Loucy (cell line): ENCODE data around the gene HK1.

Source experiments
- H2AFZ ChIP-seq: fragments of 200-600 bp; sonication (generic); 2 replicates; pipeline ENCODE4 v1.6.0; 2016; ENCODE audit warnings: antibody characterized with exemption, mild to moderate bottlenecking, low read length, moderate library complexity
- H3F3A ChIP-seq: fragments of 200-600 bp; 2 replicates; pipeline ENCODE4 v1.6.0; 2016; ENCODE audit warnings: antibody characterized with exemption, low read depth, mild to moderate bottlenecking
- H3K27me3 ChIP-seq: fragments of 200-600 bp; sonication (generic); 2 replicates; pipeline ENCODE4 v1.6.1; 2014; ENCODE audit warnings: low read length, mild to moderate bottlenecking; ENCODE audit not compliant: insufficient read depth, poor library complexity, severe bottlenecking
- H3K36me3 ChIP-seq: fragments of 200-600 bp; sonication (generic); 2 replicates; pipeline ENCODE4 v1.6.1; 2016; ENCODE audit warnings: low read length; ENCODE audit not compliant: insufficient read depth
- H3K4me1 ChIP-seq: fragments of 200-600 bp; sonication (generic); 2 replicates; pipeline ENCODE4 v1.5.1; 2014; ENCODE audit warnings: low read length, mild to moderate bottlenecking; ENCODE audit not compliant: insufficient read depth, poor library complexity, severe bottlenecking
- H3K4me2 ChIP-seq: fragments of 200-600 bp; sonication (generic); 2 replicates; pipeline ENCODE4 v1.6.0; 2014; ENCODE audit warnings: antibody characterized with exemption, low read length, low read depth, mild to moderate bottlenecking; ENCODE audit not compliant: poor library complexity, severe bottlenecking
- H3K4me3 ChIP-seq: fragments of 200-600 bp; sonication (generic); 2 replicates; pipeline ENCODE4 v1.5.1; 2014; ENCODE audit warnings: low read length, mild to moderate bottlenecking, mixed read lengths; ENCODE audit not compliant: poor library complexity, severe bottlenecking
- H3K79me2 ChIP-seq: fragments of 200-600 bp; sonication (generic); 2 replicates; pipeline ENCODE4 v1.6.1; 2014; ENCODE audit warnings: low read length; ENCODE audit not compliant: insufficient read depth
- H3K9ac ChIP-seq: fragments of 200-600 bp; sonication (generic); 2 replicates; pipeline ENCODE4 v1.6.0; 2014; ENCODE audit warnings: mild to moderate bottlenecking, low read depth, low read length, moderate library complexity; ENCODE audit not compliant: poor library complexity, severe bottlenecking
- H3K9me2 ChIP-seq: fragments of 200-600 bp; sonication (generic); replicated peaks from 2 replicates; pipeline ENCODE4 v1.6.1; 2016; ENCODE audit warnings: low read depth, low read length, mixed read lengths
- H3K9me3 ChIP-seq: fragments of 200-600 bp; sonication (generic); 2 replicates; pipeline ENCODE4 v1.6.1; 2014; ENCODE audit warnings: mild to moderate bottlenecking, antibody characterized with exemption, low read length, low read depth; ENCODE audit not compliant: insufficient read depth
- H4K20me1 ChIP-seq: fragments of 200-600 bp; sonication (generic); 2 replicates; pipeline ENCODE4 v1.6.0; 2014; ENCODE audit warnings: antibody characterized with exemption, low read length, mild to moderate bottlenecking; ENCODE audit not compliant: insufficient read depth, poor library complexity, severe bottlenecking
- CTCF ChIP-seq: fragments of 200-600 bp; sonication (generic); conservative IDR thresholded peaks from 2 replicates; pipeline ENCODE4 v1.5.1; 2014; ENCODE audit warnings: mild to moderate bottlenecking, antibody characterized with exemption, low read length
- EZH2phosphoT487 ChIP-seq: fragments of 200-600 bp; IDR thresholded peaks from 2 replicates; pipeline ENCODE4 v1.6.1; 2018; ENCODE audit warnings: antibody characterized with exemption, mild to moderate bottlenecking, moderate library complexity, borderline replicate concordance

Gene HK1

GRCh38 chr10:69270990-69271389 lies 7.3 kb upstream of the HK1 start:
- TF ChIP-seq CTCF (no peak), EZH2phosphoT487 (no peak)
- Histone ChIP-seq H3K4me2 (no peak overlapping the region), H3K4me1 (no peaks in the 10 kb centered on the region), H3K27me3 (no peaks in the 10 kb centered on the region), H3K79me2 (no peaks in the 10 kb centered on the region), H3K36me3 (no peaks in the 10 kb centered on the region), H3K9me3 (no peaks in the 10 kb centered on the region), H3K9me2 (no peaks in the 10 kb centered on the region), H2AFZ (peak overlapping the region; percentile 44; the same call in 1 of the 2 replicates), H3K4me3 (no peak overlapping the region), H3K9ac (no peak overlapping the region), H3F3A (no peaks in the 10 kb centered on the region), H4K20me1 (no peaks in the 10 kb centered on the region)

GRCh38 chr10:69272624-69273023 lies 5.7 kb upstream of the HK1 start:
- no peaks in the 10 kb centered on the region for H4K20me1 ChIP-seq
- no peaks in the 10 kb centered on the region for H3K9me2 ChIP-seq
- 0 out of 2 replicates have a peak overlapping the region, but pooled peaks have one; percentile 19 for H2AFZ ChIP-seq

GRCh38 chr10:69275444-69275843 lies 2.9 kb upstream of the HK1 start:
- H3K9ac ChIP-seq = no peak overlapping the region
- no peak overlapping the region for H3K4me2 ChIP-seq
- no peaks in the 10 kb centered on the region for H3K36me3 ChIP-seq
- TF ChIP-seq EZH2phosphoT487 (no peak), CTCF (no peak)
- H3K4me1 ChIP-seq = no peaks in the 10 kb centered on the region
- H3K9me3 ChIP-seq = no peaks in the 10 kb centered on the region
- H3F3A ChIP-seq = no peaks in the 10 kb centered on the region
- H4K20me1 ChIP-seq = no peaks in the 10 kb centered on the region
- H3K9me2 ChIP-seq = no peaks in the 10 kb centered on the region
- H3K4me3 ChIP-seq = no peak overlapping the region
- no peaks in the 10 kb centered on the region for H3K79me2 ChIP-seq
- no peaks in the 10 kb centered on the region for H3K27me3 ChIP-seq
- H2AFZ ChIP-seq = no peak overlapping the region

More at GRCh38 chr10:69272624-69273023, 5.7 kb upstream of the HK1 start:
- no peak overlapping the region for H3K9ac ChIP-seq
- H3F3A ChIP-seq = no peaks in the 10 kb centered on the region
- no peaks in the 10 kb centered on the region for H3K4me1 ChIP-seq
- TF ChIP-seq CTCF = no peak
- no peak for TF ChIP-seq EZH2phosphoT487
- H3K36me3 ChIP-seq = no peaks in the 10 kb centered on the region
- H3K4me2 ChIP-seq = no peak overlapping the region
- H3K27me3 ChIP-seq = no peaks in the 10 kb centered on the region
- no peak overlapping the region for H3K4me3 ChIP-seq
- H3K79me2 ChIP-seq = no peaks in the 10 kb centered on the region
- no peaks in the 10 kb centered on the region for H3K9me3 ChIP-seq
